ENCODE results near the gene CYB561D2. TPM values are rescaled to one million over a fixed set of nuclear protein-coding genes. Genes with fewer than 3 reads are reported as not detected.

CYB561D2 gene
- total RNA-seq, 1 donor from 2014 or later, result 27.5 TPM

DNA sequence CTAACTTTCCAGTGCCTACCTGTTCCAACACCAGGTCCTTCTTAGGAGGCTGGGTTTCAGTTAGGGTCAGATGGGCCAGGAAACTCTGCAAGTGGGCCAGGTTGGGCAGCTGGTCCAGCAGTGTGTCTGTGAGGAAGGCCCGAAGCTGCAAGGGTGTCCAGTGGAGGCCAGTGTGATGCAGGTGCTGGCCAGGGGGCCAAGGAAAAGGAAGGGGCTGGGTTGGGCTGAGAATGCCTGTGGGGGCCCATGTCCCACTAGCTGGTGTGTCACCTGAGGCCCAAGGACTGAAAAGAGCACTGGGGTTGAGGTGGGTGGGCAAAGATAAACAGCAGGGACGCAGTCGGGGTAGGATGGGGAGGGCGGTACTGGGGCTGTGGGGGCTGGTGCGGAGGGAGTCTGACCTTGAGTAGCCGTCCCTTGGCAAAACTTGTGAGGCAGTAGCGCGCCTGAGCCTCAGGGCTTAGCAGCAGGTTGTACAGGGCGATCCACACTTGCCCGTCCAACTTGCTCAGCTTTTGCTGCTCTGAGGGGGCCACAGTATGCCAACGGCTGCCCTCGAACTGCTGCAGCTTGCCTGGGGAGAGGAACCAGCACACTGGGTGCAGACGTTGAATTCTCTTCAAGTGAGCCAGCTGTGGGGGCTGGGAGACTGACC is 8.5 kb upstream of the CYB561D2 start:
- DNase-seq (ENCODE audit: low spot score), result no peak

DNA sequence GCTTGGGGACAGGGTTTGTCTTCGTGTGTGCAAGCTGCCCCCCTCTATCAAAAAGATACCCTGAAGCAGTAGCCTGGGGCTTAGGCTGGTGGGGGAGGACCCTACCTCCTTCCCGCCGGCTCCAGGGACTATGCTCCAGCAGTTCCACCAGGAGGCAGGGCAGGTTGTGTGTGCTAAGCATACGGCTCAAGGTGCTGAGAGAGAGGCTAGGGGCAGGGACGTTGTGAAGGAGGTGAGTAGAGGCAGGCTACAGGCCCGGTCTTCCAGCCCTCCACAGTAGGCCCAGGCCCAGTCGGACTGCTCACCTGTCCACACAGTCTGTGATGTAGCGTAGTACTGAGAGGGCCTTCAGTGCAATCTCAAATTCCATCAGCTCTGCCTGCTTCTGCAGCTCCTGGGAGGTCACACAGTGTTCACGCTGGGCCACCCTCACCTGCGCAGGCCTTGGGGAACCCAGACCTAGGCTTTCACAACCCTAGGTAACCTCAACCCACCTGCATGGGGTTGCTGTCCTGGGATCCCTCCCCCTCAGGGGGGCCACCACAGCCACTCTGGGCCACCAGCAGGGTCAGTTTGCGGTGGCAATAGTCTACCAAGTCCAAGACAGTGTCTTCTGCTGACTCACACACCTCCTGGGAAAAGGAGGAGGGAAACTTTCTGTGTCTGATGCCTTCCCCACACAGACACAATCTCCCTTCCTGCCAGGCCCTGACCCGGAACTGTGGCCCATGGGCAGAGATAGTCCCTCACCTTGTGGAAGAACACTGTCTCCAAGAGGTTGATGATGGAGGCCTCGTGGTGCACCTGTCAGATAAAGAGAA is 7.6 kb upstream of the CYB561D2 start:
- no peak for DNase-seq (ENCODE audit: low spot score)

DNA sequence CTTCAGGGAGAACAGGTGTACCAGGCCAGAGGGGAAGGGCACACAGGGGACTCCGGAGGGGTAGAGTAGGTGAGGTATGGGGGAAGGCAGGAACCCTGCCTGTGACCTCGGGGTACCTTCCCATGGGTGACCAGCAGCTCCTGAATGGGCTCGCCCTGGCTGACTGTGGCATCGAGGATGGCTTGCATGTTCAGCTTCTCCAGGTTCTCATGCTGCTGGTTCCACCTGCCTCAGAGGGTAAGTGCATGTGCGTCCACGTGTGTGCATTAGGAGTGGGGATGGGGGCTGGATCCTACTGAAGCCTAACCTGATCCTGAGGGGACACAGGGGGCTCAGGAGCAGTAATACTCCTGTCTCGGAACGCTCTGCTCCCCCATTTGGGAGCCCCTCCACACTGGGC is 5.7 kb upstream of the CYB561D2 start:
- no peak for DNase-seq (ENCODE audit: low spot score)

DNA sequence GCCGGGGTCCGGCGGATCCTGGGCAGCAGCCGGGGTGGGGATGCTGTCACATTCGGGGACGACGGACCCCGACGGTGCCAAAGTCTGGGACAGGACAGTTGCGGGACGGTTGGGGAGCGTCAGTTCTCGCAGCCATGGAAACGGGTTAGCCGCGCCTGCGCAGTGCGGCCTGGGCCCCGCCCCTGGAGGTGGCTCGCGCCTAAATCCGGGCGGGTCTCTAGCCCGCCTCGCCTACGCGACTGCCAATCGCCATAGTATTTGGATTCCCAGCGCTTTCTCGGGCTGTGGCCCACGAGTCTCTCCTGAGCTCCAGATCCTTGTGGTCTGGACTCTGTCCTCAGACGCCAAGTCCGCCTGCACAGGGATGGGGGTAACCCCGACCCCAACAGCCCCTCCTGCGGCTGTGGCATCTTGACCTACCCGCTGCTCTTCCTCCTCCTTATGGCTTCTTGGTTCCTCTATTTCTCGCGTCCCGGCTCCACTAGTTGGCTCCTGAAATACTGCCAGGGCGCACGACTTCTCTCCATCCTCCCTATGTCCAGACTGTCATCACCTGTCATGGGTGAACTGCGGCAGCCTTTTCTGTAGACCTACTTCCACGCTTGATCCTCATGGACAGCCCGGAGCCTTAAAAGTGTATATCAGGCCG is 5.0 kb upstream of the CYB561D2 start, which contains the start of gene ZMYND10:
TSS of gene ZMYND10 (minus strand) at position 147 of the 649 bp plus-strand sequence. CDS start 153 bp downstream, outside the sequence.
- DNase-seq (ENCODE audit: low spot score), result peak; percentile 64

DNA sequence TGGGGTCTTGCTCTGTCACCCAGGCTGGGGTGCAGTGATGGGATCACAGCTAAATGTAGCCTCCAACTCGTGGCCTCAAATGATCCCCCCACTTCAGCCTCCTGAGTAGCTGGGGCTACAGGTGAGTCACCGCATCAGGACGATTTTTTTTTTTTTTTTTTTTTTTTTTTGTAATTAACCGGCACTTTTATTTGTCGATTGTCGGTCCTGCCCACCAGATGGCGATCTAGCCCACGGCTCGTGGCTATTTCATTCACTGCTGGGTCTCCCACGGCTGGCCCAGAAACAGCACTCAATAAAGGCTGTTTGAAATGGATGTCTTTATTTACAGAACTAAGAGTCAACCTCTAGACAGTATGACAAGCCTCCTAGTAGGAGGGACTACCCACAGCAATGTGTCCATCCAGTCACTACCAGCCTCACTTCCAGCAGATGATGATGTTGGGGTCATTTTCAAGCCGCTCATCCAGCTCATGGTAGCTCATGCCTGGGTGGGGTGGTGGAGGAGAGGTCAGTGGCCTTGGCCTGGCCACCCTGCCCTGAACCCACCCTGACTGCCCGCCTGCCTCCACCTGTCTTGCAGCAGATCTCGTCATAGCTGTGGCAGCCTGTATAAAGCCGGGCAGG is 3.4 kb upstream of the CYB561D2 start:
- peak; percentile 77 for DNase-seq (ENCODE audit: low spot score)

DNA sequence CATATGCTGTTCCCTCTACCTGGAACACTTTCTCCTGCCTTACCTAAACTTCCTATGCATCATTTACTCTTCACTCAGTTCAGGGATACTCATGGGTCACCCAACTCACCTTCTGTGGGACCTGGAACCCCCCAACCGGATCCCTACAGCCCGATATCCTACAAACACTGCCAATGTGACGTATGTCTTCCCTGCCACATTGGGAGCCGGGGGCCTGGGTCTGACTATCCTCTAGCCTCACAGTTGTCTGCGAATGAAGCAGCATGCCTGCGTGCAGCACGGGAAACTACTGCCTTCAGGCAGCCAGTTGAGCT is 492 bp upstream of the CYB561D2 start:
- no peak for DNase-seq (ENCODE audit: low spot score)

DNA sequence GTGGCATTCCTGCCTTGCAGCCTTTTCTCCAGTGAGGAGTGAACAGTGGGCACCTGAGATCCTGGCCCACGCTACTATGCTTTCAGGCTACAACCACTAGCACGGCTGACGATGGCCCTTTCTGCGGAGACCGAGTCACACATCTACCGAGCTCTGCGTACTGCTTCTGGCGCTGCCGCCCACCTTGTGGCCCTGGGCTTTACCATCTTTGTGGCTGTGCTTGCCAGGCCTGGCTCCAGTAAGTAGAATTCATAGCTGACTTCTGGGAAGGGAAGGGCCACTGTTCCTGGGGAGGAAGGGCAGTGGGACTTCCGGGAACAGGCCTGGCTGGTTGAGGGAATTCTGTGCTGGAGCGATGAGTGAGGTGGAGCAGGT is 648 bp downstream of the CYB561D2 start:
- DNase-seq (ENCODE audit: low spot score), result no peak

DNA sequence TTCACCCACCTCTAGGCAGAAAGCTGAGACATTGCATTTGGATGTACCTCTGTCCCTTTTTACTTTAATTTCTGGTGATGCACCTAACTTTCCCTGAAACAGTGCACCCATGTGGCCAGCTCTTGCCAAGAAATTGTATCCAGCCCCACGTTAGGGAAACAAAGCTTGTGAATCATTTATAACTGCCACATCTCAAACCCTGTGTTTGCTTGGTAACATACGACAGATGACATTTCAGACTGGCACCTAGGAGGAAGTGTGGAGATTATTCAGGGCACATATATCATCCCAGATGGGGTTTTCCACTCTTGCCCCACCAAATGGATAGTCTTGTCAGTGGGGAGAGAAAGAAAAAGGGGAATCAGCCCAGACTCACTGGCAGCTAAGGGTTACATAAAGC is 2.1 kb downstream of the CYB561D2 start:
- no peak for DNase-seq (ENCODE audit: low spot score)

DNA sequence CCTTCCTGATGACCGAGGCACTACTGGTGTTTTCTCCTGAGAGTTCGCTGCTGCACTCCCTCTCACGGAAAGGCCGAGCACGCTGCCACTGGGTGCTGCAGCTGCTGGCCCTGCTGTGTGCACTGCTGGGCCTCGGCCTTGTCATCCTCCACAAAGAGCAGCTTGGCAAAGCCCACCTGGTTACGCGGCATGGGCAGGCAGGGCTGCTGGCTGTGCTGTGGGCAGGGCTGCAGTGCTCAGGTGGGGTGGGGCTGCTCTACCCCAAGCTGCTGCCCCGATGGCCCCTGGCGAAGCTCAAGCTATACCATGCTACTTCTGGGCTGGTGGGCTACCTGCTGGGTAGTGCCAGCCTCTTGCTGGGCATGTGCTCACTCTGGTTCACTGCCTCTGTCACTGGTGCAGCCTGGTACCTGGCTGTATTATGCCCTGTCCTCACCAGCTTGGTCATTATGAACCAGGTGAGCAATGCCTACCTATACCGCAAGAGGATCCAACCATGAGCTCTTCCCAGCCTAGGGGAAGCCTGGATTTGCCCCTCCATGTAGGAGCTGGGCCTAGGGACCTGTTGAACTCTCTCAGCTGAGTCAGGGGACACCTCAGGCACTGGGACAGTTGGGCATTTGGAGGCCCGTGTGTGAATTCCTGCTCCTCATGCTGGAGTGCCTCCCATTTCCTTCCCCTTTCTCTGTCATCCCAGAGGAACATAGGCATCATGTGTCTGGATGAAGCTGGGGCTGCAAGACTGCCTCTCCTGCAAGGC is 2.8 kb downstream of the CYB561D2 start:
- no peak for DNase-seq (ENCODE audit: low spot score)

DNA sequence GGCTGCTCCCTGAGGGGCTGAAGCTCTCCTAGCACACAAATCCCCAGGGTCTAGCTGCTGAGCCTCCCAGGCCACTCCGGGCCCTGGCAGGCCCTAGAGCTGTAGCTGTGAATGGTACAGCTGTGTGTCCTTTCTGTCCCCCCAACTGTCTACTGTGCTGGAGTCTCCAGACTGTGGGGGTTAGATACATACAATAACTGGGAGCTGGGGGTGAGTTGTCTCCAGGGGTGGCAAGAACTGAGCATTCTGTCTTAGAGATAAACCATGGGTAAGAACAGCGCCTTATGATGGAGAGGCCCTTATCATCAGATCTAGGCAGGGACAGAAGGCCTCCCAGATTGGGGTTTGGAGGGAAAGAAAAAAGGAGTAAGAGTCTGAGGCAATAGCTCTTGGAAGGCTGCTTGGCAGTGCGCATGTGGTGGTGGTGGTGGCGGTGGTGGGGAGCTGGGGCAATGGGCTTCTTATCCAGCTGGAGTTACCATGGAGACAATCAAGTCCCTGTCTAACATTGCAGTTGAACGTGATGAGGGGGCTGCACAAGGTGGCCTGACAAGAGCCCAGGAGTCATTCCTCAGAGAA is 3.6 kb downstream of the CYB561D2 start:
- DNase-seq (ENCODE audit: low spot score), result no peak

DNA sequence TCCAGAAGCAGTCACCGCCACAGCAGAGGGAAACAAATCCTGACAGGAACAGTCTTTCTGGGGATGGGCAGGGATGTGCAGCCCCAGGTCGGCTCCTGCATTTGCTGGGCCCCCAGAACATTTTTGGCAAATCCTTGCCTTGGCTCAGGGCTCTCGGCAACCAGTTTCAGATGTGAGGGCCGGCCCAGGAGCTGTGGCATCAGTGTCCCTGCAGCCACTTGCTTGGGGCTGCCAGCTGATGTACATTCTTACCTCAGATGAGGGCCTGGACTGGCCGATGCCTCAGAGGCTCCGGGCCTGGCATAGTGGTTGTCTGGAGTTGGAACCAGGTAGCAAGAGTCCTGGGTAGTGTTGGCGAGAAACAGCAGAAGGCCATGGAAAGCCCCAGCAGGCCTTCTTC is 4.2 kb downstream of the CYB561D2 start:
- DNase-seq (ENCODE audit: low spot score), result no peak

DNA sequence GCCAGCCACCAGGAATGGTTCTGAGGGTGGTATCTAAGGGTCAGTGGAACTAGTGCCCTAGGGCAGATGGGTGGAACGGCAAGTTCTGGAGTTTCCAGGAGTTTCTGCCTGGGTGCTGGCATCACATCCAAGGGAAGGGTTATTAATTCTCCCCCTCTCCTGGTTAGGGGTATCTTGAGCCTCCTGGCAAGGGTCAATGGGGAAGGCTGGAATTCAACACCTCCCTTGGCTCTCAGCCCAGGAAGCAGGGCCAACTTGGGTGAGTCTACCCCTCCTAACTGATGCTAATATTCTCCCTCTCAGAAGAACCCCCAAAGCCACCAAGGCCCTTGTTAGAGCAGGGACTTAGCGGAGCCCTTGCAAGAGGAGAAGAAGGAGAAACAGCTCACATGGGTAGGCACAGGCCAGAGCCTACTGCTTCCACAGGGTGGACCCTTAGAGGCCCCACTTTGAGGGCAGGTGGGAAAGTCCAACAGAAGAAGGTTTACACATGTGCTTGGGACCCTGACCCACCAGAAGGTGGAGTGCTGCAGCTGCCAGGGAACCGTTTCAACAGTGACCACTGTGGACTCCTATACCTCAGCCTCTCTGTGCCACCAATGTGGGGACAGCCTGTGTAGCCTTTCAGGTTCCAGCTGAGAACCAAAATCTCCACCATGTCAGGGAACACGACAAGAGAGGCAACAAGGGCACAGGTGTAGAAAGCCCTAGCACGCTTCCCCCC is 5.3 kb downstream of the CYB561D2 start:
- no peak for DNase-seq (ENCODE audit: low spot score)

DNA sequence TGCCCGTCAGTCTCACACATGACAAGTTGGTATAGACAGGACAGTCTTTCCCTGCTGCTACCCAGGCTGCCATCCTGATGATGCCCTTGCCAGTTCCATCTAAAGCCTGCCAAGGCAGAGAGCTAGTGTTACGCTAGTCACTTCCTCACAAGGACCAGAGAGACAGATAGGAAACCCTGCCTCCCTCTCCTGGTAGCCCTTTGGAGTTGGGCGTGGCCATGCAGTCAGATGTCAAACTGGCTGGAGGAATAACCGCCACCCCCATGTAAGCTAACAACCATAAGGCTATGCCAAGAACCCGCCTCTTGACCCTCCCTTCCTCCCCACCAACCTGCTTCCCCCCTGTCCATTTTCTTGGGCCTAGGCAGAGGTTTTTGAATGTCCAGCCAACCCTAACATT is 5.9 kb downstream of the CYB561D2 start:
- DNase-seq (ENCODE audit: low spot score), result no peak

DNA sequence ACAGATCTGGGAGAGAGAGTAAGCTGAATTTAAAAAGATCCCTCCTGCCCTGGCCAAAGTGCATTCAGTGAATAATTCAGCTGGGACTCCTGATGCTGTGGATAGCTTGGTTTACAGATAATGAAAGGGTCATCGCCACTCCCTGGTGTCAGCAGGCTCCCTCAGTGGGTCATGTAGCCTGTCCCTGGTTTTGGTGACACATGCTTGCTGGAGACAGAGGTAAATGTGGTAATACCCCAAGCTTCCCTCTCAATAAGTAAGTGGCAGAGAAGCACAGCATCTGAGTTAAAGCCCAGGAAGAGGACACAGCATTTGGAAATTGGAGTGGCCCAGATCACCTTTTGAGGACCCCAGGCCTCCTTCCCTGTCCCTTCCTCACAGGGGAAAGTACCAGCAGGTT is 6.8 kb downstream of the CYB561D2 start:
- no peak for DNase-seq (ENCODE audit: low spot score)

DNA sequence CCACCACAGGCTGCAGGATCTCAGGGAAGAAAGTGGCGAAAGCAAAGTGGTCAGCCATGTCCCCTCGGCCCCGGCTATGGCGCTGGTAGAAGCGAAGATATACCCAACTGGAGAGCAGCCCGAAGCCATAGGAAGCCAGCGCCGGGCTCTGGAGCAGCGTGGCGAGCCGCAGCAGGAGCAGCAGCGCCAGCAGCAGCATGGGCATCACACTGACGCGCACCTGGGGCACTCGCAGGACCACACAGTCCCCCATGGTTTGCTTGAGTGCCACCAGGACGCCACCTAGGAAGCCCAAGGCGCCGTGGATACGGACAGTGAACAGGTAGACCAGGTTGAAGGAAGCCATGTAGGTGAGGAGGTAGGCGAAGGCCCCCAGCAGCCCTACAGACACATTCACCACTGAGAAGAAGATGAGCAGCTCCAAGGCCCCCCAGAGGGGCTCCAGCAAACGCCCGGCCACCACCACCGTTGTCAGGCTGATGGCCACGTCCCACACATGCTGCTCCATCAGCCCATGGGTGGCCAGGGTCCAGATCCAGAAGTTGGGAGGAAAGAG is 7.8 kb downstream of the CYB561D2 start:
- DNase-seq (ENCODE audit: low spot score), result no peak

DNA sequence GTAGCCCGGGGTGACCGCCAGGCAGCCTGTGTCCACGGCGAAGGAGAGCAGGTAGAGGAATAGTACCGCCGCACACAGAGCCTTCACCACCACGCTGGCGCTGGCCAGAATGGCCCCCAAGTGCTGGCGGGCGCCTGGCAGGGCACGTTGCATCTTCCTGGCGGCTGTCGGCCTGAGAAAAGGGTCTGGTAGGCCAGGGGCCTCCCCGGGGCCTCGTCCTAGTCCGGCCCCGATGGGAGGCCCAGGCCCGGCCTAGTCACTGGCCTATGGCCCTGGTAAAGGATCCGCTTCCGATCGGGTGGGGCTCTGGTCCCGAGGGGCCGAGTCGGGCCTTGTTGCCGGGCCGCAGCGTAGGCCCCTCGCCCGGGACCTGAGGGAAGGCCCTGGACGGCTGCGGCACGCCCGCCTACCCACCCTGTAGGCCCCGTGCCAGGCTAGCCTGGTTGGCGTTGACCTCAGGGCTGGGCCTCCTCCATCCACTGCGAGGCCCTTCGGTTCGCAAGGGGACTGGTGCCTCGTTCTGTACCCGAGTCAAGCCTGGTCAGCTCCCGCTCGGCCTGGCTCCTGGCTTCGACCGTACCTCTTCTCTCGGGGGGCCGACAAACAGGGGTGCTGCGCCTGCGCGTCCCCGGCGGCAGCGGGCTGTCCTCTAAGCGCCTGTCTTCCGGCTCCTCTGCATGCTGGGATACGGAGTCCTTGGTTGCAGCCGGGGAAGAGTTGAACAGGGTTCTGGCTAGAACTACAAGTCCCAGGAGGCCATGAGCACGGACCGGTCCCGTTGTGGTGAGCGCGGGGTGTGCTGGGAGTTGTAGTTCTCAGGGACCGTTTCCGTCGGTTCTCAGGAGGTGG is 8.5 kb downstream of the CYB561D2 start, which contains the start of gene TMEM115:
TSS of gene TMEM115 (minus strand) at position 611 of the 849 bp plus-strand sequence. CDS start at position 153, 458 bp downstream.
- DNase-seq (ENCODE audit: low spot score), result peak; percentile 97

DNA sequence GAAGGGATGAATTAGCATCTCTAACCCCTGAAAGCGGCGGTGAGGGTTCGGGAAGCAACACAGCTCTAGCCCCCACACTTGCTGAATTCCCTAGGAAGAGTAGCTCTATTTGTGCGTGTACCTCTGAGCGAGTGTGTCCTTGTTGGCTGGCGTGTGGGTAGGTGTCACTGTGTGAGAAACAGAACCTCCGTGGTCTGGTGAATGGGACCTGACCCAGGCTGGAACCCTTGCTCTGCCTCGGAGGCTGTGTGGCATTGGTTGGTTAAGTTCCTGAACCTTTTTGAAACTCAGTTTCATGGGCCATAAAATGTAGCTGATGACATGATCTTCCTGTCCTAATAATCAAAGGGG is 9.1 kb downstream of the CYB561D2 start:
- no peak for DNase-seq (ENCODE audit: low spot score)

DNA sequence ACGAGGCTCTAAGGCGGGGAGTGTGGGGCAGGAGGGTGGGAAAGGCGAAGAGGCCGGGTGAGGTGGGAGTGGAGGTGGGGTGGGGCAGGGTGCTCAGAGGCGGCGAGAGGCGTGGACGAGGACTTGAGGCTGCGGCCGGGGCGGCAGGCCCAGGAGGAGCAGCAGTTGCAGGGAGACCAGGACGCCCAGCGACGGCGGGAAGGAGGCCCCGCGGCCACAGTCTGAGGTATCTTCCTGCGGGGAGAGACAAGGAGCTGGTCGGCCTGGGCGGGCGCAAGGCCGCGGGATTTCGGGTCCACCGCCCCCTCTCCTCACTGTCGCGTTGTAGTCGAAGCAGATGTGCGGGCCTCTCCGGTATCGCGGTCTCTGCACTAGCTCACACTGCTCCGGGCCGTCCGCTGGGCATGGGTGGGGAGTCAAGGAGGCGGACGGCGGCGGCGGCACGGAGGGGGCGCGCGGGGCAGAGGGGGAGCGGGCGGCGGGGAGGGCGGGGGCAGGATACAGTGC is 14.0 kb downstream of the CYB561D2 start:
- DNase-seq (ENCODE audit: low spot score), result no peak
